Thoracic aorta (tissue), 2 donors: Measurements from ENCODE around the gene C16orf90. TPM values are rescaled to one million over a fixed set of nuclear protein-coding genes. Genes with fewer than 3 reads are reported as not detected.
"Not testable (repeated sequence)": the region's sequence is repeated elsewhere in the genome, so short reads cannot be mapped to it uniquely, and the experiment has no call there.

Experiments
- ATAC-seq: fragments of 150-250 bp; one replicate; pipeline ENCODE4 v1.8.0; 2017; ENCODE audit warnings: low read depth; ENCODE audit not compliant: insufficient number of reproducible peaks, low FRiP score
- DNase-seq: peaks from one replicate; pipeline ENCODE4 v3.0.0-alpha.2; 2020; ENCODE audit warnings: low spot score
- H3K27ac ChIP-seq, 2 donors: fragments of 200-600 bp; sonication (generic); 1 replicate in 1 of 2; 2 replicates in 1 of 2; pipeline ENCODE4 v1.5.1; 2016; ENCODE audit warnings: mild to moderate bottlenecking in 2 of 2, moderate library complexity in 2 of 2
- H3K27me3 ChIP-seq: fragments of 200-600 bp; sonication (generic); replicated peaks from 2 replicates; pipeline ENCODE4 v1.6.0; 2016; ENCODE audit warnings: mild to moderate bottlenecking; ENCODE audit not compliant: insufficient read depth
- H3K36me3 ChIP-seq: fragments of 200-600 bp; sonication (generic); one replicate; pipeline ENCODE4 v1.5.1; 2016
- H3K4me1 ChIP-seq, 2 donors: fragments of 200-600 bp; sonication (generic); 1 replicate in 1 of 2; 2 replicates in 1 of 2; pipeline versions ENCODE4 v1.5.1 to v1.6.0; 2016; ENCODE audit warnings: low read depth in 2 of 2, mild to moderate bottlenecking in 1 of 2; ENCODE audit not compliant: control insufficient read depth in 1 of 2
- H3K4me3 ChIP-seq: fragments of 200-600 bp; sonication (generic); 2 replicates; pipeline ENCODE4 v1.5.1; 2016; ENCODE audit warnings: mild to moderate bottlenecking
- H3K9me3 ChIP-seq: fragments of 200-600 bp; sonication (generic); 2 replicates; pipeline ENCODE4 v1.5.1; 2016
- total RNA-seq, 2 donors: library from RNA; depleted of rRNA; stranded (reverse); fragments of >200 nt; gene quantifications; one replicate each; pipeline versions ENCODE4 v1.1.0 to v1.2.3, GENCODE V29; 2016
- TF ChIP-seq, protein P1 (sequence below): fragments of 200-600 bp; sonication (generic); IDR thresholded peaks from one replicate; pipeline ENCODE4 v1.5.1; 2019; ENCODE audit warnings: antibody characterized with exemption

The C16orf90 gene
- total RNA-seq, 2 donors from 2014 or later, result not detected

DNA sequence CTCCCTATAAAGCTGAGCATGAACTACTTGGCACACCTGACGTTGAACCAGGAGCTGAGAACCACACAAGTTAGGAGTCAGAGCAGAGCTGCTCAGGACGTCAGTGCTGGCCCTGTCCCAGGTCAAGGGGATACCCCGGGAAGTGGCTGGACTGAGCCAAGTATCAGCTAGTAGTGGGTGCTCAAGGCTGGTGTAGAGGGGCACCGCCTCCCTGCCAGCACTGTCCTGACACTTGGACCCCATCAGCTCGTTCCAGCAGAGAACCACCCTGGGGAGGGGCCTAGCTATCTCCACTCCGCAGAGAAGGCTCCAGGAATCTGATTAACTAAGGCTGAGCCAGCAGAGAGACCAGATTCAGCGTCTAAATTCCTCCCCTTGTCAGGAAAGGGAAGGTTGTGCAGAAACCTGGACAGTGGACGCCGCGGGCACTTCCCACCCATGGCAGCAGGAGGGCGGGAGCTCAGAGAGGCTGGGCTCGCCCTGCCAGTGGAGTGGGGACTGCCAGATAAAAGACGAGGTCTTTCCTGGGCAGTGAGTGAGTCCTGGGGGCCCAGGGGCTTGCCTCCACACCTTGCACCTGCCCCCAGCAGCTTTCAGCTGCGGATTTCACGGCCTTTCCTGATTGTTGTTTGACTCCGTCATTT lies 21.0 kb downstream of the C16orf90 start:
- peaks cover 0 to 6% of the 10 kb centered on the region in 2 donors for H3K4me1 ChIP-seq
- TF ChIP-seq, protein P1, sequence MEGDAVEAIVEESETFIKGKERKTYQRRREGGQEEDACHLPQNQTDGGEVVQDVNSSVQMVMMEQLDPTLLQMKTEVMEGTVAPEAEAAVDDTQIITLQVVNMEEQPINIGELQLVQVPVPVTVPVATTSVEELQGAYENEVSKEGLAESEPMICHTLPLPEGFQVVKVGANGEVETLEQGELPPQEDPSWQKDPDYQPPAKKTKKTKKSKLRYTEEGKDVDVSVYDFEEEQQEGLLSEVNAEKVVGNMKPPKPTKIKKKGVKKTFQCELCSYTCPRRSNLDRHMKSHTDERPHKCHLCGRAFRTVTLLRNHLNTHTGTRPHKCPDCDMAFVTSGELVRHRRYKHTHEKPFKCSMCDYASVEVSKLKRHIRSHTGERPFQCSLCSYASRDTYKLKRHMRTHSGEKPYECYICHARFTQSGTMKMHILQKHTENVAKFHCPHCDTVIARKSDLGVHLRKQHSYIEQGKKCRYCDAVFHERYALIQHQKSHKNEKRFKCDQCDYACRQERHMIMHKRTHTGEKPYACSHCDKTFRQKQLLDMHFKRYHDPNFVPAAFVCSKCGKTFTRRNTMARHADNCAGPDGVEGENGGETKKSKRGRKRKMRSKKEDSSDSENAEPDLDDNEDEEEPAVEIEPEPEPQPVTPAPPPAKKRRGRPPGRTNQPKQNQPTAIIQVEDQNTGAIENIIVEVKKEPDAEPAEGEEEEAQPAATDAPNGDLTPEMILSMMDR, result no peak
- ATAC-seq (no peak), DNase-seq (no peak)
- no peak overlapping the region for H3K4me3 ChIP-seq
- no peak overlapping the region for H3K27ac ChIP-seq
- no peaks in the 10 kb centered on the region for H3K27me3 ChIP-seq
- no peaks in the 10 kb centered on the region for H3K9me3 ChIP-seq
- peaks cover 16% of the 10 kb centered on the region for H3K36me3 ChIP-seq

DNA sequence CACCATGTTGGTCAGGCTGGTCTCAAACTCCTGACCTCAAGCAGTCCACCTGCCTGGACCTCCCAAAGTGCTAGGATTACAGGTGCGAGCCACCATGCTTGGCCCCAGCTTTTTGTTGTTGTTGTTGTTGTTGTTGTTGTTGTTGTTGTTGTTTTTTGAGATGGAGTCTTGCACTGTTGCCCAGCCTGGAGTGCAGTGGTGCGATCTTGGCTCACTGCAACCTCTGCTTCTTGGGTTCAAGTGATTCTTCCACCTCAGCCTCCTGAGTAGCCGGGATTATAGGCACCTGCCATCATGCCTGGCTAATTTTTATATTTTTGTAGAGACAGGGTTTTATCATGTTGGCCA lies 21.7 kb downstream of the C16orf90 start:
- not testable (repeated sequence) for H3K27me3 ChIP-seq, H3K4me3 ChIP-seq, H3K9me3 ChIP-seq, ATAC-seq, DNase-seq, H3K27ac ChIP-seq
- H3K4me1 ChIP-seq, result peaks cover under 1 to 10% of the 10 kb centered on the region in 2 donors
- peaks cover 13% of the 10 kb centered on the region for H3K36me3 ChIP-seq

DNA sequence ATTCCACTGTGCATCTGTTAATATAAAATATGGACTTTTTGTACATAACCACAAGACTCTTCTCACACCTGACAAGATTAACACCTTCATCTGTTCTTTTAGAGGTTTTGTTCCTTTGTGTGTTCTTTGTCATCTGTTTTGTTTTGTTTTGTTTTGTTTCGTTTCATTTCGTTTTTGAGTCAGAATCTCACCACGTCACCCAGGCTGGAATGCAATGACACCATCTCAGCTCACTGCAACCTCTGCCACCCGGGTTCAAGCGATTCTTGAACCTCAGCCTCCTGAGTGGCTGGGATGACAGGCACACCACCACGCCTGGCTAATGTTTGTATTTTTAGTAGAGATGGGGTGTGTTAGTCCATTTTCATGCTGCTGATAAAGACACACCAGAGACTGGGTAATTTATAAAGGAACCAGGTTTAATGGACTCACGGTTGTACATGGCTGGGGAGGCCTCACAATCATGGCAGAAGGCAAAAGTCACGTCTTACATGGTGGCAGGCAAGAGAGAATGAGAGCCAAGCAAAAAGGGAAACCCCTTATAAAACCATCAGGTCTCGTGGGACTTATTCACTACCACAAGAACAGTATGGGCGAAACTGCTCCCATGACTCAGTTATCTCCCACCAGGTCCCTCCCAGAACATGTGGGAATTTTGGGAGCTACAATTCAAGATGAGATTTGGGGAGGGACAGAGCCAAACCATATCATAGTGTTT lies 22.3 kb downstream of the C16orf90 start:
- no peak for ATAC-seq
- Histone ChIP-seq H3K9me3 (no peaks in the 10 kb centered on the region), H3K4me3 (no peak overlapping the region), H3K36me3 (peaks cover 9% of the 10 kb centered on the region), H3K4me1 (peaks cover 4 to 16% of the 10 kb centered on the region in 2 donors), H3K27ac (no peak overlapping the region), H3K27me3 (no peaks in the 10 kb centered on the region)
- DNase-seq, result no peak
- TF ChIP-seq, protein P1, result no peak

DNA sequence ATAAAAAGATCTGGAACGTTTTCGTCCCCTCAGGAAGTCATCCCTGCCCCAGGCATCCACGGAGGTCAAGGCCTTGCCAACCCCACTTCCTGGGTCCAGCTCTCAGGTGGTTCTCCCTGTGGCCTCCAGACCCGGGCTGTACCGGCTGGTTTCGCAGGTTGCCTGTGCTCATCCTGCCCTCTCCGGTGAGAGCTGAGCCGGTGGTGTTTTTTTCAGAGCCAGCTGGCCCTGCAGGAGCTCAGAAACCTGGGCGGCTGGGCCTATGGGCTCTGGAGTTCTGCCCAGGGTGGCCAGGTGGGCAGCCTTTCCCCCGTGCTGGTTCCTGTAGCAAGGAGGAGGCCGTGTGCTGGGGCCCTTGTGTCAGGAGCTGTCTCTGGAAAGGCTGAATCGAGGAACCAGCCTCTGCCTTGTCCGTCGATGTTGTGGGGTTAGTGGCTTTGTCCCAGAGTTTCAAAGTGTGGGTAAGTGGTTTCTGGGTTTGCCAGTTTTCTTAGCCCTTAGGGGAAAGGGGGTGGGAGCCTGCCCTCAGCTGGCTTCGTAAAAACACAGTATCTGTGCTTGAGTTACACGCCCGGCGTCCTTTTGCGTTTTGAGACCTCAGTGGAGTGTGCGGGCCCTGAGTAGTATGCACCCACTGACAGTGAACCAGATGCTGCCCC lies 23.6 kb downstream of the C16orf90 start:
- DNase-seq, result no peak
- TF ChIP-seq, protein P1, result no peak
- Histone ChIP-seq H3K4me3 (no peak overlapping the region), H3K27ac (no peak overlapping the region), H3K27me3 (no peaks in the 10 kb centered on the region), H3K36me3 (peaks cover 9% of the 10 kb centered on the region), H3K4me1 (peaks cover 4 to 20% of the 10 kb centered on the region in 2 donors), H3K9me3 (no peaks in the 10 kb centered on the region)
- ATAC-seq, result no peak

DNA sequence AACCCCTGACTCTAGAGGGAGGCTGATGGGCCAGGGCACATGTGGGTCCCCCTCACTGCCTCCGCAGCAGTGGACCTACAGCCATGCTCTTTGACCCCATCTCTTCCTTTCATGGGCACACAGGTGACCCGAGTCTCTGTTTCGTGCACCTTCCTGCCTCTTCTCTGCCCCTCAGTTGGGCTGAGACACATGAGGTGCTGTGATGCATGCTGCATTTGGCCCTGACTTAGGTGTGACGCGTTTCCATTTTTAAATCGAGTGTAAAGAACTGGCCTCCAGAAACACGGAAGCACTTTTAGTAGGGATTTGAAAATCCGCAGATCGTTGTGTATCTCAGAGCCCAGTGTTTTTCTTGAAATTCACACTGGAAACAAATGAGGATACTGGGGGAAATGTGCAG lies 24.6 kb downstream of the C16orf90 start:
- H3K9me3 ChIP-seq, result no peaks in the 10 kb centered on the region
- H3K4me3 ChIP-seq, result no peak overlapping the region
- H3K27ac ChIP-seq, result no peak overlapping the region
- peaks cover 4 to 20% of the 10 kb centered on the region in 2 donors for H3K4me1 ChIP-seq
- H3K27me3 ChIP-seq, result no peaks in the 10 kb centered on the region
- peaks cover 14% of the 10 kb centered on the region for H3K36me3 ChIP-seq
- DNase-seq (no peak), ATAC-seq (no peak)
- TF ChIP-seq, protein P1, result no peak
